ENCODE data around the gene IRAK1. TPM values are rescaled to one million over a fixed set of nuclear protein-coding genes. Genes with fewer than 3 reads are reported as not detected.

Gene IRAK1
- total RNA-seq: 10 to 100 TPM; 22.0 to 79.2 (median 29.7) TPM
- polyA plus RNA-seq: 10 to 100 TPM; 23.8 to 89.3 TPM
- long read RNA-seq, donor 1, transcript IRAK1-203 (14 exons, 3,666 nt): major isoform, 24 of 78 reads
- long read RNA-seq, donor 1, partial matches to known transcripts: 42 of 78 reads
- long read RNA-seq, donor 1, other reads (novel, unspliced or antisense): 6 of 78 reads
- long read RNA-seq, donor 2, transcript IRAK1-203 (14 exons, 3,666 nt): major isoform, 11 of 84 reads
- long read RNA-seq, donor 2, partial matches to known transcripts: 56 of 84 reads
- long read RNA-seq, donor 2, other reads (novel, unspliced or antisense): 14 of 84 reads
- long read RNA-seq, donor 3, transcript IRAK1-203 (14 exons, 3,666 nt): major isoform, 53 of 155 reads
- long read RNA-seq, donor 3, partial matches to known transcripts: 70 of 155 reads
- long read RNA-seq, donor 3, other reads (novel, unspliced or antisense): 25 of 155 reads

DNA sequence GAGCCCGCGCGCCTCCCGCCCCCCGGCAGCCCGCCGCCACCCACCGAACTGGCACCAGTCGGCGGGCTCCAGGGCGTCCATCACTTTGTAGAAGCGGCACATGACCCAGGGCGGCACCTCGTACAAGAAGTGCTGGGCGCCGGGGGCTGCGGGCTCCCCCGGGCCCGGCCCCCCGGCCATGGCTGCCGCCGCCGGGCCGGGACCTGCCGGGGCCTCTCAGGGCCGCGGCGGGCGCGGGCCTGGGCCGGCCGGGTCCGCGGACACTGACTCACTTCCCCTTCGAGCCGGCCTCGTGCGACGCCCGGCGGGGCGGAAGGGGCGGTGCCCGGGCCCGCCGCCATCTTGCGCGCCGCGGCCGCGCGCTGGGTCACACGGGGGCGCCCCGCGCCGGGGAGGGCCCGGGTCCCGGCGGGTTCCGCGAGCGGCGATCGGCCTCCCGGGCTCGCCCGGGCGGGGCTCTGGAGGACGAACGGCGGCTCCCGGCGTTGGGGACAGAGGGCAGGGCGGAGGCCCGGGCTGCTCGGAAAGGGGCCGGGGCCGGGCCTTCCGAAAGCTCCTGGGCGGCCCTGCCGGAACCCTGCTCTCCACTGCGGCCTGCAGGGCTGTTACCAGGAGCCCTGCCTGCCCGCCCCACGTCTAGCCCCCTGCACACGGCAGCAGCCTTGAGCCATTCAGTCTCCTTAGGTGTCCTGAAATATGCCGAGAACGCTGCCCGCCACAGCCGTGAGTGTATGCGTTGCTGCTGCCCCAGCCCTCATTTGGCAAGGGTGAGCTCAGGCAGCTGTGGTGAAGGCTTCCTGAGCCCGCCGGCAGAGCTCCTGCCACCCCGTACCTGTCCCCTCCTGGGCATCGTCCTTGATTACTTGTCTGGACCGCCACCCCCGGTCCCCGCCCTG lies at the start of gene IRAK1:
IRAK1 (minus strand) TSS at position 270 of the 896 bp plus-strand sequence; CDS start at position 180, 90 bp downstream.
- TF ChIP-seq, protein P1, sequence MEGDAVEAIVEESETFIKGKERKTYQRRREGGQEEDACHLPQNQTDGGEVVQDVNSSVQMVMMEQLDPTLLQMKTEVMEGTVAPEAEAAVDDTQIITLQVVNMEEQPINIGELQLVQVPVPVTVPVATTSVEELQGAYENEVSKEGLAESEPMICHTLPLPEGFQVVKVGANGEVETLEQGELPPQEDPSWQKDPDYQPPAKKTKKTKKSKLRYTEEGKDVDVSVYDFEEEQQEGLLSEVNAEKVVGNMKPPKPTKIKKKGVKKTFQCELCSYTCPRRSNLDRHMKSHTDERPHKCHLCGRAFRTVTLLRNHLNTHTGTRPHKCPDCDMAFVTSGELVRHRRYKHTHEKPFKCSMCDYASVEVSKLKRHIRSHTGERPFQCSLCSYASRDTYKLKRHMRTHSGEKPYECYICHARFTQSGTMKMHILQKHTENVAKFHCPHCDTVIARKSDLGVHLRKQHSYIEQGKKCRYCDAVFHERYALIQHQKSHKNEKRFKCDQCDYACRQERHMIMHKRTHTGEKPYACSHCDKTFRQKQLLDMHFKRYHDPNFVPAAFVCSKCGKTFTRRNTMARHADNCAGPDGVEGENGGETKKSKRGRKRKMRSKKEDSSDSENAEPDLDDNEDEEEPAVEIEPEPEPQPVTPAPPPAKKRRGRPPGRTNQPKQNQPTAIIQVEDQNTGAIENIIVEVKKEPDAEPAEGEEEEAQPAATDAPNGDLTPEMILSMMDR (IDR thresholded peaks at IDR 0.05): peak in 2 of 12 donors; percentile 6 to 10
- no peak for TF ChIP-seq POLR2A (IDR thresholded peaks at IDR 0.05)
- Histone ChIP-seq H3K27ac (peak within 1 kb of the TSS; percentile 57 to 92 (median 88)), H3K9me3 (no peaks in the 10 kb centered on the region), H3K36me3 (peaks cover 0 to 34% (median 3%) of the 10 kb centered on the region in 9 donors), H3K4me3 (peak within 1 kb of the TSS; percentile 42 to 76 (median 62)), H3K4me1 (peaks cover 0 to 25% (median 6%) of the 10 kb centered on the region in 12 donors), H3K27me3 (peaks cover 0 to 34% (median 0%) of the 10 kb centered on the region in 9 donors)
- peak in 3 of 4 donors; percentile 83 to 87 (median 85) for ATAC-seq
- WGBS, 4 donors: 1 to 62% (median 21%) methylated on average over 7 to 99 of the region's 99 CpGs
- intact Hi-C loops (cut with DNase I): loop anchor here in 4 of 10 donors (2.0 to 10.0 kb wide), 5 partner anchors 27 to 75 kb away; partner anchors contain the start of genes HCFC1 (in 1 of the 4), MECP2 (in 1 of the 4) and TMEM187 (in 1 of the 4)
- peak; percentile 41 to 84 (median 66) for DNase-seq

DNA sequence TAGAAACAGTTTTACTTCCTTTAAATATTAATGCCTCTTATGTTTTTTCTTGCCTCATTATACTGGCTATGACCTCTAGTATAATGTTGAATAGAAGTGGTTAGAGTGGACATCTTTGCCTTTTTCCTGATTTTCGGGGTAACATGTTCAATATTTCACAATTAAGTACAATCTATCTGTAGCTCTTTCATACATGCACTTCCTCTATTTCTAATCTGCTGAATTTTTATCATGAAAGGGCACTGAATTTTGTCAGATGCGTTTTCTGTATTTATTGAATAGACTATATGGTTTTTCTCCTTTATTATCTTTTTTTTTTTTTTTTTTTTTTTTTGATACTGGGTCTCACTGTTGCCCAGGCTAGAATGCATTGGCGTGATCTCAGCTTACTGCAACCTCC lies 48.9 kb upstream of the IRAK1 start:
- Histone ChIP-seq H3K9me3 (no peaks in the 10 kb centered on the region), H3K36me3 (no peaks in the 10 kb centered on the region), H3K4me1 (peaks cover 0 to 51% (median 11%) of the 10 kb centered on the region in 12 donors), H3K27me3 (peaks cover 0 to 27% (median 0%) of the 10 kb centered on the region in 9 donors), H3K27ac (no peak overlapping the region), H3K4me3 (no peak overlapping the region)
- no peak for DNase-seq
- no peak for TF ChIP-seq POLR2A (IDR thresholded peaks at IDR 0.05)
- TF ChIP-seq, protein P1 (IDR thresholded peaks at IDR 0.05): no peak
- 68 to 98% (median 83%) methylated on average over 3 of the region's 3 CpGs for WGBS, 4 donors
- intact Hi-C loops (cut with DNase I): no loop called here
- ATAC-seq: no peak

DNA sequence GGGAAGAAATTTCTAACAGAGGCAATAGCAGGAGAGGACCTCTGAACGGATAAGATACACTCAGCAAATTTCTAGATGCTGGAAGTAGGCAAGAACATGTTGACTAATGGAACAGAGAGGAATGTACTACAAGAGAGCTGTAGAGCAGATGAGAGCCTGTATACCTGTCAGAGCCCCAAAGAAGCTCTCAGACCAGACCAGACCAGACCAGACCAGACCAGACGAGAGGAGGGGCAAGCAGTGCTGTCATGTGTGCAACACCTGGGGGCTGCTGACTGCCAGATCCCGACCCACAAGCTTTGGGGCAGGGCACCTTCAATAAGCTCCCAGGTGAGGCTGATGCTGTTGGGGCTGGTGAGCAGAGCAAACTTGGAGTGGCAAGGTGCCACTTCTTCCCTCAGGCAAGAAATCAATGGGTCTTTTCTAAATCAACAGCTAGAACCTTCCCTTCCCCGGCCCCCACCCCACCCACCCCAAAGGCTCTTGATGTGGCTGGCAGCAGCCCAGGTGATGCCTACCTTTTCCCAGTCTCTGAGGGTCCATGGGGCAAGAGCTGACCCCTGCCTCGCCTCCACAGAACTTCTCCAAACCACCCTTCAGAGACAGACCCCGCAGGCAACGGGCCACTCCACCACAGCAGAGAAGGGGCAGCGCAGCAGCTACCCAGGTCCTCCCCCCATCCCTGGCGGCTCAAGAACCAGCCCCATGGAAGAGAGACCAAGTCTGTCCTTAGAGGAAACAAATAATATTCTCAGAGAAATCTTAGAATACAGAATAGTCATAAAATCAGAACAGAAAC lies 45.1 kb upstream of the IRAK1 start:
- Histone ChIP-seq H3K36me3 (no peaks in the 10 kb centered on the region), H3K4me3 (no peak overlapping the region), H3K27me3 (peaks cover 0 to 25% (median 0%) of the 10 kb centered on the region in 9 donors), H3K9me3 (no peaks in the 10 kb centered on the region), H3K4me1 (peaks cover 0 to 68% (median 26%) of the 10 kb centered on the region in 12 donors), H3K27ac (no peak overlapping the region)
- DNase-seq (no peak), ATAC-seq (peak in 1 of 4 donors; percentile 16)
- no peak for TF ChIP-seq POLR2A (IDR thresholded peaks at IDR 0.05)
- intact Hi-C loops (cut with DNase I): no loop called here
- 65 to 78% (median 73%) methylated on average over 8 to 9 of the region's 9 CpGs for WGBS, 4 donors

DNA sequence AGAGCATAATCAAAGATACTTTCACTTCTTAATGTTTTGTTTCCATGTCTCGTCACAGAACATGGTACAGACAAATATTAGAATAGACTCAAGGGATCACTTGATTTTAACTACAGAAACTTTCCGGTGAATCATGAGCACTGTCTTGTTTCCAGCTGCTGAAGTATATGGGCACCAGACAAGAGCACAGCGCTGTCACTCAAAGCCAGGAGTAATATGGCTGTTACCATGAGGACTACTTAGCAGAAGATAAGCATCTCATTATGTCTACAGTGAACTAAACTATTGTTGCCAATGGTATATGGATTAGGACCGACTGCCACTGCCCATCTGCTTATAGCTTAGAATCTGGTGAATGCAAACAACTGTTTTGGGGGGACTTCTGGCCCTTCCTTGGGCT lies 43.5 kb upstream of the IRAK1 start:
- peak in 1 of 4 donors; percentile 29 for ATAC-seq
- no peak for TF ChIP-seq POLR2A (IDR thresholded peaks at IDR 0.05)
- TF ChIP-seq, protein P1 (IDR thresholded peaks at IDR 0.05): no peak
- no peak for DNase-seq
- intact Hi-C loops (cut with DNase I): no loop called here
- Histone ChIP-seq H3K4me3 (no peak overlapping the region), H3K27ac (no peak overlapping the region), H3K9me3 (no peaks in the 10 kb centered on the region), H3K27me3 (peaks cover 0 to 35% (median 0%) of the 10 kb centered on the region in 9 donors), H3K36me3 (peaks cover 0 to 3% (median 0%) of the 10 kb centered on the region in 9 donors), H3K4me1 (peaks cover 0 to 79% (median 30%) of the 10 kb centered on the region in 12 donors)
- 55 to 71% (median 62%) methylated on average over 4 of the region's 4 CpGs for WGBS, 4 donors

Data from heart left ventricle (tissue), 16 donors.